ENCODE data around the gene CDC42EP2. TPM values are rescaled to one million over a fixed set of nuclear protein-coding genes. Genes with fewer than 3 reads are reported as not detected.

CDC42EP2 gene
- total RNA-seq, 1 experiment from 2014 or later, result 11.9 TPM

- Histone ChIP-seq H3K18ac (ENCODE audit: insufficient read length, low read depth, low read length) (no peak overlapping the region), H3K56ac (ENCODE audit: insufficient read length, low read depth, low read length) (no peak overlapping the region), H2BK15ac (ENCODE audit: low read depth, low read length) (no peak overlapping the region), H4K8ac (replicated peaks; ENCODE audit: insufficient read length, low read depth, low read length) (no peak overlapping the region), H3K9ac (ENCODE audit: extremely low read depth, insufficient read length, low read length) (no peak overlapping the region), H3K27ac (ENCODE audit: insufficient read length, low read depth, low read length) (no peak overlapping the region), H3K14ac (ENCODE audit: insufficient read depth, low read length) (no peak overlapping the region), H3T11ph (ENCODE audit: low read length) (no peak overlapping the region), H3K9me3 (ENCODE audit: control insufficient read depth, low read depth, low read length) (no peaks in the 10 kb centered on the region), H2AK5ac (ENCODE audit: insufficient read length, low read length) (no peak overlapping the region), H2BK12ac (ENCODE audit: insufficient read length, low read depth, low read length) (no peak overlapping the region), H2AFZ (ENCODE audit: low read length) (no peak overlapping the region), H2BK5ac (ENCODE audit: insufficient read length, low read length) (no peak overlapping the region), H3K23ac (ENCODE audit: insufficient read length, low read depth, low read length) (no peak overlapping the region), H4K5ac (ENCODE audit: insufficient read length, low read depth, low read length) (no peak overlapping the region), H4K91ac (ENCODE audit: insufficient read length, low read depth, low read length) (no peak overlapping the region), H3K23me2 (ENCODE audit: insufficient read length, low read depth, low read length, poor library complexity, severe bottlenecking) (no peaks in the 10 kb centered on the region), H2BK20ac (ENCODE audit: low read depth, low read length, poor library complexity, severe bottlenecking) (no peak overlapping the region), H3K4ac (ENCODE audit: low read depth, low read length) (no peak overlapping the region), H3K27me3 (ENCODE audit: insufficient read depth, low read length) (no peaks in the 10 kb centered on the region), H4K20me1 (ENCODE audit: control insufficient read depth, insufficient read depth, insufficient read length) (no peaks in the 10 kb centered on the region), H3K4me1 (ENCODE audit: insufficient read depth, low read length) (no peaks in the 10 kb centered on the region), H2BK120ac (ENCODE audit: low read depth, low read length, poor library complexity, severe bottlenecking) (no peak overlapping the region), H3K79me2 (ENCODE audit: insufficient read depth, low read length) (no peaks in the 10 kb centered on the region), H3K79me1 (ENCODE audit: insufficient read depth, low read depth, low read length, poor library complexity, severe bottlenecking) (no peaks in the 10 kb centered on the region), H3K4me2 (ENCODE audit: insufficient read depth, insufficient read length, low read length) (no peak overlapping the region)
- peaks cover 0 to 3% of the 10 kb centered on the region in 2 experiments; a peak in 1 of 4 replicates for H3K4me1 Mint-ChIP-seq
- no CpG with 5 or more reads among the region's 4 CpGs for WGBS (ENCODE audit: extremely low coverage, insufficient read length, low lambda C conversion rate)
- no peak overlapping the region for H3K4me3 Mint-ChIP-seq
- no peaks in the 10 kb centered on the region for H3K27me3 Mint-ChIP-seq (ENCODE audit: low read depth)
- peaks cover 26 to 88% (median 84%) of the 10 kb centered on the region in 3 experiments; a peak in 6 of 7 replicates for H3K36me3 Mint-ChIP-seq (ENCODE audit: insufficient read depth in 1 of 3, low read depth in 3 of 3)
- H3K9me3 Mint-ChIP-seq, result no peaks in the 10 kb centered on the region
- TF ChIP-seq CTCF (conservative IDR thresholded peaks at IDR 0.05), result no peak
- H3K27ac Mint-ChIP-seq, result no peak overlapping the region
- no peak for DNase-seq
These were observed 34.0 kb upstream of the CDC42EP2 start for GRCh38 chr11:65280646-65281045.

Measured in H9 (cell line).